Right atrium auricular region (tissue), 2 donors: ENCODE results near the gene BASP1. TPM values are rescaled to one million over a fixed set of nuclear protein-coding genes. Genes with fewer than 3 reads are reported as not detected.
A peak's percentile ranks its signal among the peaks of the same experiment; 100 is the strongest.
"Not testable (repeated sequence)": the region's sequence is repeated elsewhere in the genome, so short reads cannot be mapped to it uniquely, and the experiment has no call there.

Experiments used
- DNase-seq: peaks from one replicate; pipeline ENCODE4 v3.0.0-alpha.2; 2019; ENCODE audit warnings: low spot score
- H3K27ac ChIP-seq, 2 donors: fragments of 200-600 bp; sonication (generic); 1 replicate in 1 of 2; 2 replicates in 1 of 2; pipeline ENCODE4 v1.5.1; 2016 to 2019
- H3K27me3 ChIP-seq, 2 donors: fragments of 200-600 bp; sonication (generic); one replicate each; pipeline versions ENCODE4 v1.5.1 to v1.6.0; 2017 to 2019
- H3K36me3 ChIP-seq: fragments of 200-600 bp; sonication (generic); one replicate; pipeline ENCODE4 v1.5.1; 2016
- H3K4me1 ChIP-seq, 2 donors: fragments of 200-600 bp; sonication (generic); one replicate each; pipeline versions ENCODE4 v1.5.1 to v1.6.0; 2017 to 2019
- H3K4me3 ChIP-seq, 2 donors: fragments of 200-600 bp; sonication (generic); 1 replicate in 1 of 2; 2 replicates in 1 of 2; pipeline ENCODE4 v1.5.1; 2017 to 2019; ENCODE audit warnings: mild to moderate bottlenecking in 1 of 2, moderate library complexity in 1 of 2
- H3K9me3 ChIP-seq, 2 donors: fragments of 200-600 bp; sonication (generic); one replicate each; pipeline ENCODE4 v1.5.1; 2019
- total RNA-seq, 2 donors: library from RNA; depleted of rRNA; stranded (reverse); fragments of >200 nt; gene quantifications; one replicate each; pipeline ENCODE4 v1.1.0, GENCODE V29; 2016
- TF ChIP-seq, protein P1 (sequence below), 2 donors: fragments of 200-600 bp; sonication (generic); IDR thresholded peaks; one replicate each; pipeline ENCODE4 v1.5.1; 2019; ENCODE audit warnings: antibody characterized with exemption in 2 of 2

BASP1 gene
- total RNA-seq, 2 donors from 2014 or later: 8.3 to 18.4 TPM

DNA sequence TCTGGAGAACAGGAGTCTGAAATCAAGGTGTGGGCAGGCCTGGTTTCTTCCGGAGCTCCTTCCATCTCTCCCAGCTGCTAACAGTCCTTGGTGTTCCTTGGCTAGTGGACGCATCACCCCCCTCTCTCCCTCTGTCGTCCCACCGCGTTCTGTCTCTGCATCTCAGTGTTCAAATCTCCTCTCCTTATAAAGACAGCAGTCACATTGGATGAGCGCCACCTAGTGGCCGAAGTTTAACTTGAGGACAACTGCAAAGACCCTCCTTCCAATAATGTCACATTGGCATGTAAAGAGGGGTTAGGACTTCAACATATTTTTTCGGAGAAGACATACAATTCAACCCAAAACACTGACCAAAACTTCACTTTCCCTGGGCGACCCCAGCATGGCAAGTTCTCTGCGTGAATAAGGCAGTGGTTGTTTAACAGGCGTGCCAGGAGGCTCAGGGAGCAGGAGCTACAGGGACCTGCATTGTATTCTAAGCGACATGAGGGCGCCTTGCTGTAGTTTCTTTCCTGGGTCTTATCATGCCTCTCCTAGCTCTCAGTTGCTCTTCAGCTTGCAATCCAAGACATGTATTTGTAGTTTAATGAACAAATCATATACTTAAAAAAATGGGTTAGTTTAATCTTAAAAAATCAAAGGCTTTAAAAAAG, 27.9 kb upstream of the BASP1 start:
- H3K36me3 ChIP-seq: no peaks in the 10 kb centered on the region
- H3K4me1 ChIP-seq: peaks cover 0 to 11% of the 10 kb centered on the region in 2 donors
- H3K4me3 ChIP-seq: no peak overlapping the region
- no peaks in the 10 kb centered on the region for H3K9me3 ChIP-seq
- TF ChIP-seq, protein P1, sequence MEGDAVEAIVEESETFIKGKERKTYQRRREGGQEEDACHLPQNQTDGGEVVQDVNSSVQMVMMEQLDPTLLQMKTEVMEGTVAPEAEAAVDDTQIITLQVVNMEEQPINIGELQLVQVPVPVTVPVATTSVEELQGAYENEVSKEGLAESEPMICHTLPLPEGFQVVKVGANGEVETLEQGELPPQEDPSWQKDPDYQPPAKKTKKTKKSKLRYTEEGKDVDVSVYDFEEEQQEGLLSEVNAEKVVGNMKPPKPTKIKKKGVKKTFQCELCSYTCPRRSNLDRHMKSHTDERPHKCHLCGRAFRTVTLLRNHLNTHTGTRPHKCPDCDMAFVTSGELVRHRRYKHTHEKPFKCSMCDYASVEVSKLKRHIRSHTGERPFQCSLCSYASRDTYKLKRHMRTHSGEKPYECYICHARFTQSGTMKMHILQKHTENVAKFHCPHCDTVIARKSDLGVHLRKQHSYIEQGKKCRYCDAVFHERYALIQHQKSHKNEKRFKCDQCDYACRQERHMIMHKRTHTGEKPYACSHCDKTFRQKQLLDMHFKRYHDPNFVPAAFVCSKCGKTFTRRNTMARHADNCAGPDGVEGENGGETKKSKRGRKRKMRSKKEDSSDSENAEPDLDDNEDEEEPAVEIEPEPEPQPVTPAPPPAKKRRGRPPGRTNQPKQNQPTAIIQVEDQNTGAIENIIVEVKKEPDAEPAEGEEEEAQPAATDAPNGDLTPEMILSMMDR (IDR thresholded peaks at IDR 0.05): peak; percentile 77 to 86
- H3K27ac ChIP-seq: no peak overlapping the region
- DNase-seq: peak; percentile 86
- no peaks in the 10 kb centered on the region for H3K27me3 ChIP-seq

DNA sequence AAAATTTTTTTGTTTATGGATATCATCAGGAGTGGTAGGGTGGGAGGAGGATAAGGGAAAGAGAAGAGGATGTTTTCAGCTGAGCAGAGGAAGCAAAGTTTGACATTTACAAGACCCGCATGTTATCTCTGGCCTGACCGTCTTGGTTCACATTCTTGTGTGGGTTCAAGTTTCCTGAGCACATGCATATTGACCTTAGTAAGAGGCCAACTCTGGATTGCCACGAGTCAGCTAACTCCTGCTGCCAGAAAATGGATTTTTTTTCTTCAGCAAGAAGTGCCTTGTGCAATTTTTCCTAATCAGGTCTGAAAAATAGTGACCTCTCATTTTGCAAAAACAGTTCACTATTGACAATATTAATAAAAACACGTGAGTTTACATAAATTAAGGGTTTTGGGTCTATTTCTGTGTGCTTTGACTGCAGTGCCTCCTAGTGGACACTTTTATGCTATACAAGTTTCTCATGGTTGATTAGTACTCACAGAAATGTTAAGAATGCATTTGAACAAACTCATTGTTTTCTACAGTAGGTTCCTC, 27.1 kb upstream of the BASP1 start:
- TF ChIP-seq, protein P1 (IDR thresholded peaks at IDR 0.05): peak; percentile 44 to 85
- Histone ChIP-seq H3K27me3 (no peaks in the 10 kb centered on the region), H3K9me3 (no peaks in the 10 kb centered on the region), H3K27ac (no peak overlapping the region), H3K4me3 (no peak overlapping the region), H3K36me3 (no peaks in the 10 kb centered on the region), H3K4me1 (peaks cover 0 to 11% of the 10 kb centered on the region in 2 donors)
- DNase-seq: peak; percentile 63

DNA sequence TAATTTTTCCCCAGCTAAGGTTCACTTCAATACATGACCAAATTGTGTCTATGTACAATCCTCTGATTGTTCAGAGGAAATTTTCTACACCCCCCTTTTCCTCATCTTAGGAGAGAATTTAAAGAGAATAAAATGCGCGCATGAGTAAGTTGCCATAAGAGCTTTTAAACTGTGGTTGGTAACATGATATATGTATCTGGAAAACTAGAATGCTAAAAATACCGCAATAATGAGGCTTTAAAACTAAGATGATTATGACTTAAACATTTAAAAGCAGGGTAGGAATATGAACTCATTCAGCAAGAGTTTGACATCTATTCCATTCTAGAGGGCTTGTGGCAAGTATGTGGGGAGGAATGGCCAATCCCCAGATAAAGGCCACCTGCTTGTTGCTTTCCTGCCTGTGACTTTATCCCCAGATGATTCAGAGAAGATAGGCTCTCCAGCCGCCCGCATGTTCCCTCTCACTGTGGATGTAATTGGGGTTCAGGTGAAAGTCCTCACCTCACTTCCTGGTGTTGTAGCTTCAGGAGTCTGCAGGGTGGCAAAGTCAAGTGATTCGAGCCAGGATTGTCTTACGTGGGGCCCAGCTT, 26.5 kb upstream of the BASP1 start:
- Histone ChIP-seq H3K27ac (no peak overlapping the region), H3K27me3 (no peaks in the 10 kb centered on the region), H3K4me3 (no peak overlapping the region), H3K4me1 (peaks cover 0 to 11% of the 10 kb centered on the region in 2 donors), H3K36me3 (no peaks in the 10 kb centered on the region), H3K9me3 (no peaks in the 10 kb centered on the region)
- no peak for DNase-seq
- TF ChIP-seq, protein P1 (IDR thresholded peaks at IDR 0.05): peak in 1 of 2 donors; percentile 35

DNA sequence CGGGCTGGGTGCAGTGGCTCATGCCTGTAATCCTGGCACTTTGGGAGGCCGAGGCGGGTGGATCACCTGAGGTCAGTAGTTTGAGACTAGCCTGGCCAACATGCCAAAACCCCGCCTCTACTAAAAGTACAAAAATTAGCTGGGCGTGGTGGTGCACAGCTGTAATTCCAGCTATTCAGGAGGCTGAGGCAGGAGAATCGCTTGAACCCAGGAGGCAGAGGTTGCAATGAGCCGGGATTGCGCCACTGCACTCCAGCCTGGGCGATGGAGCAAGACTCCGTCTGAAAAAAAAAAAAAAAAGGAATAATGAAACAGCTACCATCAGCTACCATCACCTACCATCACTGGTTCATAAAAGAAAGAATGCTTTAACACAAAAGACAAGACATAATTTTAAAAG, 25.9 kb upstream of the BASP1 start:
- not testable (repeated sequence) for H3K27ac ChIP-seq

DNA sequence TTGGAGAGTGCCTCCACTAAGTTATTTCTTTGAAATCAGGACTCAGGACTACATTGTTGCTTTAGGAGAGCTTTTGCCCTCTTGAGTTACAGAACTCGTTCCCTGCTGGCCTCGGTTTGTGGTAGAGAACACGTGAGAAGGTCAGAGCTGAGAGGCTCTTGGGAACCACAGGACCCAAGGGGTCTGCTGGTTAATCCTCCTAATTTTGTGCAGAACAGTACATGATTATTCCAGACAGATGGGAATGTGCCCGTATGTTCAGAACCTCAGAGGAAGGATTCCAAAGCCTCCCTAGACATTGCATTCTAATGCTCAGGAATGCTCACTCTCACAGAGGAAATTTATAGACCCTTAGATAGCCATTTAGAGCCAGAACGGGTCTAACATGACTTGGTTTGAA, 25.2 kb upstream of the BASP1 start:
- Histone ChIP-seq H3K27ac (no peak overlapping the region), H3K36me3 (no peaks in the 10 kb centered on the region), H3K27me3 (no peaks in the 10 kb centered on the region), H3K4me1 (peaks cover 0 to 11% of the 10 kb centered on the region in 2 donors), H3K4me3 (no peak overlapping the region), H3K9me3 (no peaks in the 10 kb centered on the region)
- TF ChIP-seq, protein P1 (IDR thresholded peaks at IDR 0.05): no peak
- no peak for DNase-seq

More for the DNA sequence above, 25.9 kb upstream of the BASP1 start:
- not testable (repeated sequence) for H3K4me3 ChIP-seq, H3K27me3 ChIP-seq, DNase-seq, H3K36me3 ChIP-seq, H3K9me3 ChIP-seq
- H3K4me1 ChIP-seq: peaks cover 0 to 11% of the 10 kb centered on the region in 2 donors

DNA sequence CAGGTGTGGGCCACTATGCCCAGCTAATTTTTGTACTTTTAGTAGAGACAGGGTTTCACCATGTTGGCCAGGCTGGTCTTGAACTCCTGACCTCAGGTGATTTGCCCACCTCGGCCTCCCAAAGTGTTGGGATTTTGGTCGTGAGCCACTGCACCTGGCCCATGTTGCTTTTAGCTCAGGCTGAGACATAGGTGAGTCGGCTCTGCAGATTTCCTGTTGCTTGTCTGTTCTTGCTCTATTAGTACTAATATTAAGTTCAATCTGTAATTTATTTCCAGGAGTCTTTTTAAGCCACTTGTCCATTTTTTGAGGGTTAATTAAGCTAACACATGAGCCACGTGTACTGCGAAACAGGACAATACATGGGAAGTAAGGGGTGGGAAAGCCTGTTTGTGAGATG, 21.4 kb upstream of the BASP1 start:
- DNase-seq: no peak
- H3K4me1 ChIP-seq: no peaks in the 10 kb centered on the region
- TF ChIP-seq, protein P1 (IDR thresholded peaks at IDR 0.05): no peak
- no peaks in the 10 kb centered on the region for H3K27me3 ChIP-seq
- peaks cover 0 to 9% of the 10 kb centered on the region in 2 donors for H3K9me3 ChIP-seq
- H3K36me3 ChIP-seq: no peaks in the 10 kb centered on the region
- no peak overlapping the region for H3K27ac ChIP-seq
- H3K4me3 ChIP-seq: no peak overlapping the region
